Measurements from ENCODE around the gene COL4A2. TPM values are rescaled to one million over a fixed set of nuclear protein-coding genes. Genes with fewer than 3 reads are reported as not detected.

Gene COL4A2
- total RNA-seq, 1 donor from 2014 or later: 417 TPM

DNA sequence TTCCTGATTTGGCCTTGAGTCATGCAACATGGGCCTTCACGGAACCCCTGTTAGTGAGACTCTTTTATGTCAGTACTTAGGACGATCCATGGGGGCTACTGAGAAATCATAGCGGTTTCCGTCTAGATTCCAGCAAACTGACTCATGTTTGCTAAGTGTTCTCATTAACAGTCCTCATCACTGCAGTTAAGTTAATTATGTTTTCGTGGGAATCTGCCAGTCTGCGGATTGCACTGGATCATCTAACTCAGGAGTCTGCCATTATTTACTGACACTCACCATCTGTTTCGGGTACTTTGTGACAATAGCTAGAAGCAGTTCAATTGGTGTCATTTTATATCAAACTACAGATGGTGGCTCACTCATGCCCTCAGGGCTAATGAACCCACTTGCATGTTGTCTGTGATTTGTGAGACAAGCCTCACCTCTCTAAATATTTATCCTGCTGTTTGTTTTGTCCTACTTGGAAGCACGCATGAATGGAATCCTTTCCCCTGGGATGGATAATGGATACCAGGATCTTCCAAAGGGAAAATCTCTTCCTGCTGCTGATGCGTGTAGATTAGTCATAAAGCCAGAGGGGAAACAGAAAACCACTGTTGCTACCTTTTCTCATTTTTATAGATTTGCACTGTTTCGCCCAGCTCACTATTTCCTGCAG is 192.7 kb downstream of the COL4A2 start:
- ATAC-seq (no peak), DNase-seq (ENCODE audit: low spot score) (no peak)
- intact Hi-C loops (cut with DNase I): no loop called here

DNA sequence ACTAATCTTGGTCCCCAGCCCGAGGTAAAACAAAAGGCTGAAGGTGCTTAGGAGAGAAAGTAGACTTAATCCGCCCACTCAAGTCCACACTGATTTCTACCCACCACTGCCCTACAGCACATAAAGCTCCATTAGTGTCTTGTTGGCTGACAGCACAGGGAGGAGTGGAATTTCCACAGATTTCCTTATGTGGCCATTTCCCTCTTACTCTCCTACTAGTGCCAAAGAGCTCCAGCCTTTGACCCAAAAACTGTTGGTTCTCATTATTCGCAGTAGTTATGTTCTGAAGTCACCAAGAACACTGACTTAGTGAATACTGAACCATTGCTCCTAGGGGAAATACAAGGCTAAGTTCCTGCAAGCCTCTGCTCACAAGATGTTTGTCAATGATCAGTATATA is 193.3 kb downstream of the COL4A2 start:
- ATAC-seq: no peak
- intact Hi-C loops (cut with DNase I): no loop called here
- no peak for DNase-seq (ENCODE audit: low spot score)

DNA sequence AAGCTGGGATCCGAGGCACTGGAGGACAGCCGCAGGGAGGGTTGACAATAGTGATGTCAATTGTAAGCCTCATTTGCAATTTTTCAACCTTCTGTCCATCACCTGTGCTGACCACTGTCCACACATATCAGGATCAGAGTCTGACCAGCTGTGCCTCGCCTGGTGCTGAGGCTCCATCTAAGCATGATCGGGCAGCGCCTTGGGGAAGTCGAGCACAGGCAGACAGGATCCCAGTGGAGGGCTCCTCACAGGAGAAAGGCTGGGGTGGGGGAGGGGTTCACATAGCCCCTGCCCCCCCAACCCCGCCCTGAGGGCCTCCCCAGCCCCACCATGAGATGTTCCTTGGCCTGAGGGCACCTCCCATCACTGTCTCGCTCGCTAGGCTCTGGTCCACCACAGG is 194.1 kb downstream of the COL4A2 start:
- no peak for ATAC-seq
- intact Hi-C loops (cut with DNase I): no loop called here
- DNase-seq (ENCODE audit: low spot score): no peak

DNA sequence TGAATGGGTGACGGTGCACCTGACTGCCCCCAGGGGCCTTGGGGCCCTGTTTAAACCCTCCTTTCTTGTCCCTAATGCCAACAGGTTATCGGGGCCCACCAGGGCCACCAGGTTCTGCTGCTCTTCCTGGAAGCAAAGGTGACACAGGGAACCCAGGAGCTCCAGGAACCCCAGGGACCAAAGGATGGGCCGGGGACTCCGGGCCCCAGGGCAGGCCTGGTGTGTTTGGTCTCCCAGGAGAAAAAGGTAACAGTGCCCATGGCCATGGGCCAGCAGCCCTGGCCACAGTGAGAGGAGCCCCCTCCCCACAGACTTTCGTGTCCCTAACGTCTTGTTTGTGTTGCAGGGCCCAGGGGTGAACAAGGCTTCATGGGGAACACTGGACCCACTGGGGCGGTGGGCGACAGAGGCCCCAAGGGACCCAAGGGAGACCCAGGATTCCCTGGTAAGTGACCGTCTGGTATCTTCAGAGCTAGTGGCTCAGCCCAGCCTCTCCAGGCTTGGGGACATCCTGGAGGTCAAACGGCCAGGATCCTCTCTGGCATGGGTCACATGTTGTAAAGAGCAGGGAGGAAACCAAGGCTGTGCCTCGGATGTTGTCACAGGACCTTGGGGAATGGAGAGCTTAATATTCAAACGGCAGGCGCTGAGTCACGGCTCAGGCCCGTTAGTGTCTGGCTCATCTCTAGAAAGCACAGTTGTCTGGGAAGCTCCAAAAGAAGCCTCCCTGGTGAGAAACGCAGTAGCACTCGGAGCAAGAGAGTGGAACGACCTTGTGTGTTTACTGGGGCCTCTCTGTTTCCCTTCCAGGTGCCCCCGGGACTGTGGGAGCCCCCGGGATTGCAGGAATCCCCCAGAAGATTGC is 196.2 kb downstream of the COL4A2 start:
- intact Hi-C loops (cut with DNase I): no loop called here
- DNase-seq (ENCODE audit: low spot score) (no peak), ATAC-seq (no peak)

DNA sequence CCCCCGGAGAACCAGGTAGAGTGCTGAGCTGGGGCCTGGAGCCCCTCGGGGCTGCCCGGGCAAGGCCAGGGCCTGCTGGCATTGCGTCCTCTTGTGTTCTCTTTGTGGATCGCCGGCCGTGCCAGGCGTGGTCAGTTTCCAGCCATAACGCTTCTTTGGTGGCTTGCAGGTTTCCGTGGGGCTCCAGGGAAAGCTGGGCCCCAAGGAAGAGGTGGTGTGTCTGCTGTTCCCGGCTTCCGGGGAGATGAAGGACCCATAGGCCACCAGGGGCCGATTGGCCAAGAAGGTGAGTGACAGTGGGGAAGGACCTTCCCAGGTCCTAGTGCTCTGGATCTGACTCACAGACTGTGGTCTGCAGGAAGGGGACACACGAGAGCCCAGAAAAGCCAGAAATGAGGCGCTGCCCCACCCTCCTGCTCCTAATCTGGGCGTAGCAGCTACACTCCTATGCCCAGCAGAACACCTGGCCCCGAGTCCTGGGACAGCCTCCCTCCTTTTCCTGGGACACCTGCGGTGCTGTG is 197.0 kb downstream of the COL4A2 start:
- no peak for ATAC-seq
- no peak for DNase-seq (ENCODE audit: low spot score)
- intact Hi-C loops (cut with DNase I): no loop called here

DNA sequence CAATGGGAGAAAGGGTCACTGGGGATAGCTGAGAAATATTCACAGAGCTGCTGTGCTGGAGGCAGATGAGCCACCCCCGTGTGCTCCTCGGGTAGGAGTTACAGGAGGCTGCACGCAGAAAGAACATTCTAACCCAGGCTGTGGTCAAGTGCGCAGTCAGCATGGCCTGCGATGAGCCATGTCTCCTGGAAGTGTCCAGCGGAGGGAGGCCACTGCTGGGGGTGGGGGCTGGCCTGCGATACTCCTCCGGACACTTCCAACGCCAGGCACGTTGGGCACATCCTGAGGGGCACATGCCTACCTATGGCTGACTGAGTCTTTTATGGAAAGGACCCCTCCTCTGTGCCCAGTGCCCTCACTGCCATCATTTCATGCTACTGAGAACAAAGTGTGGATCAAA is 198.5 kb downstream of the COL4A2 start:
- ATAC-seq: no peak
- intact Hi-C loops (cut with DNase I): no loop called here

DNA sequence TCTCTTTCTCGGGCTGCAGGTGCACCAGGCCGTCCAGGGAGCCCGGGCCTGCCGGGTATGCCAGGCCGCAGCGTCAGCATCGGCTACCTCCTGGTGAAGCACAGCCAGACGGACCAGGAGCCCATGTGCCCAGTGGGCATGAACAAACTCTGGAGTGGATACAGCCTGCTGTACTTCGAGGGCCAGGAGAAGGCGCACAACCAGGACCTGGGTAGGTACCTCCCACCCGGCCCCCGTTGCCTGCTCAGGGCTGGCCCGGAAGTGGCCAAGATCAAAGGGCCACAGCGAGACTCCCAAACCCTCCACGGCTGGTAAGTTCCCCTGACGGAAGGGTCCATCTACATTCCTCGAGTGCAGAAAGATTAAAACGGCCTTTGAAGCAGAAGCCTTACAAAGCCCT is 199.3 kb downstream of the COL4A2 start:
- DNase-seq (ENCODE audit: low spot score) (no peak), ATAC-seq (no peak)
- intact Hi-C loops (cut with DNase I): no loop called here

More for the DNA sequence above, 198.5 kb downstream of the COL4A2 start:
- DNase-seq (ENCODE audit: low spot score): no peak

DNA sequence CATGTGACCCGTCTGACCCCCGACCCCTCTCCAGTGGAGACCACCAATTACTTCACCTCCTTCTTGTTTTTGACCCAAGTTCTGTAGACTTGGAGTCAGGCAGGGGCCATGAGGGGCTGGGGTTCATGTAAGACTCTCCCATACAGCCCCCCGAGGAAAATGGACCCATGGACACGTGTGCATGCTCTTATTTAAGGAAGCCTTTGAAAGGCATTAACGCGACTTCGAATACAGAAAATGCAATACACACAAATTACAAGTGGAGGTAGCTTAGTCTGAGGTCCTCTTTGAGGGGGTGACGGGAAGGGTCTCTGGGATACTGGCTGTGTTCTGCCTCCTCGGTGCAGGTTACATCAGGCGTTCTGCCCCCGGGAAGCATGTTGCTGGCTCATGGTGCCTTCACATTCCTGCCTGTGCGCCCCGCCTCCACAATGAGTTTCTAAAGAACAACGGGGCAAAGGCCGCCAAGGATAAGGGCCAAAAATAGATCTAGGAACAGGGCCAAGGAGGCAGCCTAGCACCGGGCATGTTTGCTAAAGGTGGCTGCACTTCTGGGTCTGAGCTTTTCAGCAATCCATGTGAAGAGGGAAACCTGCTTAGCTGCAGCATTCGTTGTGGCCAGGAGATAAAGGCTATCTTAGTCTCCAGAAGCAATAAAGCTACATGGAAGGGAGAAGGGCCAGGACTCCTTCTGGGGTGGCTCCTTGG is 199.9 kb downstream of the COL4A2 start:
- DNase-seq (ENCODE audit: low spot score): no peak
- intact Hi-C loops (cut with DNase I): no loop called here

DNA sequence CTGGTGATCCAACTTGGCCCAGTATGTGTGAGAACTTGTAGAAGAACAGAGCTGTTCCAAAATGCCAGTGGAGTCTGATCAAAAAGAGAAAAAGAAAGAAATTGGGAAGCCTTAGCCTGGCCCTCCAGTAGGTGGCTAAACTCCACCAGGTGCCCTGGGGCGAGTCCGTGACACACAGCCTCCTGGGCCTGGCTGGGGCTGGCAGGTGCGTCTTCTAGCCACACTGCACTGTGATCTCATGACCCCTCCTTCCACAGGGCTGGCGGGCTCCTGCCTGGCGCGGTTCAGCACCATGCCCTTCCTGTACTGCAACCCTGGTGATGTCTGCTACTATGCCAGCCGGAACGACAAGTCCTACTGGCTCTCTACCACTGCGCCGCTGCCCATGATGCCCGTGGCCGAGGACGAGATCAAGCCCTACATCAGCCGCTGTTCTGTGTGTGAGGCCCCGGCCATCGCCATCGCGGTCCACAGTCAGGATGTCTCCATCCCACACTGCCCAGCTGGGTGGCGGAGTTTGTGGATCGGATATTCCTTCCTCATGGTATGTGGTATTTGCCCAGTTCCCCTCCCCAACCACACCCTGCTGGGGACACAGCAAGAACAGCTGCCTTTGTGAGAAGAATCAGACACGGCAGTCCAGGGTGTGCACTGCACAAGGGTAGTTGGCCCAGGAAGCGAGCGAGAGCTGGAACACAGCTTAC is 200.7 kb downstream of the COL4A2 start:
- intact Hi-C loops (cut with DNase I): no loop called here
- DNase-seq (ENCODE audit: low spot score) (no peak), ATAC-seq (peak; percentile 2)

More for the DNA sequence above, 199.9 kb downstream of the COL4A2 start:
- ATAC-seq: peak; percentile 71

DNA sequence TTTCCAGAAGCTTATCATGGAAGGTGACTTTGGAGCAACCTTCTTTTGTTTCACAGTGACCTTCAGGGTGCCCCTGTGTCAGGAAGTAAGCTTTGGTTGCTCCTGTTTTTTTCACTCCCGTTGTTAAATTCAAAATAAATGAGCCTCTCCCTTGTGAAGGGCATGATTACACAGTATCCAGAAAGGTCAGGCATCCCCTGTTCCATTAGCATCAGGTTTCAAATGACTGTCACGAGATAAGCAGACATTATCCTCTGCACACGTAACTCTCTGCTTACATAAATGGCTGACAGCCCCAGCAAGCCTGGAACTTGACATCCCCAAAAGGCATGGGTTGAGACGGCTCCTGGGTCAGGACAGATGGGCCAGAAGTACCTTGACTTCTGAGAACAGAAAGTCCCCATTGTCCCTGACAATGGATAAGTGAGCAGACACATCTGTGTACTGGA is 202.4 kb downstream of the COL4A2 start:
- DNase-seq (ENCODE audit: low spot score) (no peak), ATAC-seq (peak; percentile 7)
- intact Hi-C loops (cut with DNase I): no loop called here

DNA sequence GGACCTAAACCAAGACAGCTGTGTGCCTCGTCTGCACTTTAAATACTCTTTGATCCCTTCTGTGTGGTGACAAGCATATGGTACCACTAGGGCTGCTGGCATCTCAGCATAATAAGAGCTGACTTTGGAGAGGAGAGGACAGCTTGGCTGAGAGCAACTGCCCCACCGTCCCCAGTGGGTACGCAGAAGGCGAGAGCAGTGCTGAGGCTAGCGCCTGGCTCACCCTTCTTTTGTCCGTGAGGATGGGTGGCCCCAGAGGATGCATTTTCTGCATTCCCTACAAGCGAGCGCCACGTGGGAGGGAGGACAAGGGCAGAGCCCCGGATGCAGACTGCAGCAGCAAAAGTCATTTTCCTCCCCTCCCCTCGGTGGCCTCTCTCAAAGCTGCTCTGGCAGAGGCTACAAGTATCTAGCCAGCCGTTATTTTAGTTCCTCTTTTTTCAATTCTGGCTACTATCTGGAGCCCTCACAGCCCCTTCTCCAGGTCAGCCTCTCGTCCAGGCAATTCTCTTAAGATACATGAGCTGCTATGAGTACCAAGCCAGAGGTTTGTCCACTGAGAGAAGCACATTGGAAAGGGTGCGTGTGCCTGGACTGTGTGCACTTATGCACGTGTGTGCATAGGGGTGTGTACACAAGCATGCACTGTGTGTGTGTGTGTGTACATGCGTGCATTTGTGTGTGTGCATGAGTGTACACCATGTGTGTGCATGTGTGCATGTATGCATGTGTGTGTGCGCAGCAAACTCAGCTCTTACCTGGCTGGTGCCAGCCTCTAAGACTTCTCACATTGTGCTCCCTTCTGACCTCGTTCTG is 203.1 kb downstream of the COL4A2 start:
- no peak for DNase-seq (ENCODE audit: low spot score)
- intact Hi-C loops (cut with DNase I): no loop called here
- peak; percentile 53 for ATAC-seq

DNA sequence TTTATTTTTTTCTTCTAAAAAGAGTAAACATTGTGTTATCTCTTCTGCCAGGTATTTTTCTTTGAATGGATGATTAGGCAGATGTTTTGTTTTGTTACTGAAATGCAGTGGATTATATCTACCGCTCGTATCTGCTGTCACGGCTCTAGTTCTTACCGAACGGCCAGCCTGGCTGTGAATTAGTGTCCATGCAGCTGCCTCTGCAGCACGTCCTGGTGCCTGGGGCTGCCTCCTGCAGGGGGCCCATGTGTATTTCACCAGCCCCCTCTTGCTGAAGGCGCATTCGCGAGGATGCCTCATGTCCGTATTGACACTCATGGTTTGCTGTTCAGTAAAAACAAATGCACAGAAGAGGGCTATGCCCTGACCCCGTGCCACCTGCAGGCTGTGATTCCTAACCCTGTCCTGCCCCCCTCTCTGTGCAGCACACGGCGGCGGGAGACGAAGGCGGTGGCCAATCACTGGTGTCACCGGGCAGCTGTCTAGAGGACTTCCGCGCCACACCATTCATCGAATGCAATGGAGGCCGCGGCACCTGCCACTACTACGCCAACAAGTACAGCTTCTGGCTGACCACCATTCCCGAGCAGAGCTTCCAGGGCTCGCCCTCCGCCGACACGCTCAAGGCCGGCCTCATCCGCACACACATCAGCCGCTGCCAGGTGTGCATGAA is 204.6 kb downstream of the COL4A2 start:
- DNase-seq (ENCODE audit: low spot score) (no peak), ATAC-seq (no peak)
- intact Hi-C loops (cut with DNase I): no loop called here

DNA sequence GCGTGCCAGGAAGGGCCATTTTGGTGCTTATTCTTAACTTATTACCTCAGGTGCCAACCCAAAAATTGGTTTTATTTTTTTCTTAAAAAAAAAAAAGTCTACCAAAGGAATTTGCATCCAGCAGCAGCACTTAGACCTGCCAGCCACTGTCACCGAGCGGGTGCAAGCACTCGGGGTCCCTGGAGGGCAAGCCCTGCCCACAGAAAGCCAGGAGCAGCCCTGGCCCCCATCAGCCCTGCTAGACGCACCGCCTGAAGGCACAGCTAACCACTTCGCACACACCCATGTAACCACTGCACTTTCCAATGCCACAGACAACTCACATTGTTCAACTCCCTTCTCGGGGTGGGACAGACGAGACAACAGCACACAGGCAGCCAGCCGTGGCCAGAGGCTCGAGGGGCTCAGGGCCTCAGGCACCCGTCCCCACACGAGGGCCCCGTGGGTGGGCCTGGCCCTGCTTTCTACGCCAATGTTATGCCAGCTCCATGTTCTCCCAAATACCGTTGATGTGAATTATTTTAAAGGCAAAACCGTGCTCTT is 205.2 kb downstream of the COL4A2 start:
- no peak for DNase-seq (ENCODE audit: low spot score)
- ATAC-seq: no peak
- intact Hi-C loops (cut with DNase I): no loop called here

DNA sequence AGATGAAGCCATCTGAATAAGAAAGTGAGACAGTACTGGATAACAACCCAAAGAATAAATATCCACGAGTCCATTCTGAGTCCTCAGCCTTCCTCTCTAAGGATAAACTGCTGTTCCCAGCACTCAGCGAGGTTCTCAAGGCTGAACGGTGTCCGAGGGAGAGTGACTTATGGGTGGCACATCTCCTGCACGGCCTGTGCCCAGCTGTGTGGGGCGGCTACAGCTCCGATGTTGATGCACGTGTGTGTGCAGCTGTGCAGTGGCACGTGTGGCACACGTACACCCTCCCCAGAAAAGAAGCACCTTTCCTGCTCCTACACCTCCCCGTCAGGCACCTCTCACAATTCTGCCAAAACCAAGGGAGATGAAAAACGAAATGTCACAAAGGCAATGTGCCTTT is 209.4 kb downstream of the COL4A2 start:
- no peak for DNase-seq (ENCODE audit: low spot score)
- intact Hi-C loops (cut with DNase I): no loop called here
- no peak for ATAC-seq

DNA sequence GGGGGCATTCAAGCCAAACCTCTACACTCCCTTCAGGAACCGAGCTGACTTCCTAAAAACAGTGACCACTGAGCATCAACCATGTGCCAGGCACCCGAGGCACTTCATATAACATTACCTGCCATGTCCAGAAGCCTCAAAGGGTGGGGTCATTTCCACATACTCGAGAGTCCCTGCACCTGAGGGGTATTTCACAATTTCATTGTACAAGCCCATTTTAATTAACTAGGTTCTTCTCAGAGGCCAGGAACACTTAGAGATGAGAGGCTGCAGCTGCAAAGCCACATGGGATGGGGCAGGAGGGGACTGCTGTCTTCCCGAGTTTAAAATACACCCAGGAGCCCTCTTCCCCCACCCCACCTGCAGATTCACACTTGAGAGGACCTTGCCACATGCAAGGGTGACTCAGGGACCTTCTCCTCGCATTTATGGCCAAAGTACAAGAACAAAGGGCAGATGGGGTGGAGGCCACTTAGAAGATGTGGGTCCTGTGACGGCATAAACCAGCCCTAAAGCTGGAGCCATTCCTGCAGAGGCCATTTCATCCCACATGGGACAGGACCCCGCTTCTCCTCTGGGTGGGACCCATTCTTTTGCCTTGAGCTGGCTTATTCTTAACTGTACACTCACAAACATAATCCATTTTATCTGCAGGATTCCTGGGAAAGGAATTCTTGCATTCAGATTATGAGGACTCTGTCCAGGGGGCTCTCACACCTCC is 210.6 kb downstream of the COL4A2 start:
- DNase-seq (ENCODE audit: low spot score): no peak
- intact Hi-C loops (cut with DNase I): no loop called here
- ATAC-seq: no peak

DNA sequence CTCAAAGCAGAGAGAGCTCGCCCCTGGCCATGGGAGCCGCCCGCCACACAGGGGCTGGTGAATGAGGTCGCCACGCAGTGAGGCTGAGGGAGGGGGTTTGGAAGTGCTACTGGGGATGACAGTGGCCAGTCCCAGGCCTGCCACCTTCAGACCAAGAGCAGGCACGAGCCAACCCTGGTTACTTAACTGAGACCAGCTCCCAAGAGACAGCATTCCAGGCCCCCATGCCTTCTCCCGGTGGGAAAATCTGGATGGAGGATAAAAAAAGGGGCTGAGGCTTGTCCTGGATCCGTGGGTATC is 211.1 kb downstream of the COL4A2 start:
- DNase-seq (ENCODE audit: low spot score) (no peak), ATAC-seq (no peak)
- intact Hi-C loops (cut with DNase I): no loop called here

DNA sequence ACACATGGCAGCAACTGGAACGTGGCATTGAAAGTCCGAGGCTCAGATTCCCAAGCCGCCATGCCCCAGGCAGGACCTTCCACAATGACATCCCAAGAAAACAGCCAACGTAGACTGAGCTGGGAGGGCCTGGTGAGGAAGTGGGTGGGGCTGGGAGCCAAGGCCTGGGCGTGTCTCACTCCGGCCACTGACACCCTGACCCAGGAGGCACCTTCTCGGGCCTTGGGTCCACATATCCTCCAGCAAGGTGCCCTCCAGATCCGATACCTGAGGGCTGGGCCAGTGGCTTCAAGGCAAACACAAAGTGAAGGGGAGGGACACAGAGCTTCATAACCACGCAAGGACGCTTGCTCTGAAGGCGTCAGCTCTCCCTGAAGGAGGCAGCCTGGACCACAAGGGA is 211.5 kb downstream of the COL4A2 start:
- intact Hi-C loops (cut with DNase I): no loop called here
- no peak for DNase-seq (ENCODE audit: low spot score)
- no peak for ATAC-seq

All from sciatic nerve (tissue), 2 donors.